Motor neuron (in vitro differentiated cells): ENCODE data around the gene CMIP. TPM values are rescaled to one million over a fixed set of nuclear protein-coding genes. Genes with fewer than 3 reads are reported as not detected.

Source experiments
- ATAC-seq, 8 experiments: fragments of 200-7000 bp; cut with Tn5 transposase; replicated peaks in 6 of 8; 2 replicates each; pipeline ENCODE4 v1.8.0; 2021; ENCODE audit warnings: mild to moderate bottlenecking in 8 of 8, moderate library complexity in 8 of 8
- H3K27ac ChIP-seq, 2 donors: fragments of 250-450 bp; sonication (Bioruptor Pico); 2 replicates each; pipeline ENCODE4 v1.9.0; 2021; ENCODE audit warnings: antibody characterized with exemption in 2 of 2, mild to moderate bottlenecking in 2 of 2, moderate library complexity in 1 of 2
- H3K4me1 ChIP-seq, 2 donors: fragments of 250-450 bp; sonication (Bioruptor Pico); replicated peaks in 1 of 2; 2 replicates each; pipeline ENCODE4 v1.6.1; 2021; ENCODE audit warnings: antibody characterized with exemption in 2 of 2, mild to moderate bottlenecking in 2 of 2, moderate library complexity in 1 of 2
- H3K4me3 ChIP-seq, 5 donors: fragments of 250-450 bp; sonication (Bioruptor Pico); 2 replicates each; pipeline ENCODE4 v1.9.0; 2021; ENCODE audit warnings: antibody characterized with exemption in 5 of 5, mild to moderate bottlenecking in 5 of 5, moderate library complexity in 4 of 5
- WGBS, 10 experiments: fragments of 450-650 bp; shearing (Covaris generic); methylation state at CpG; one replicate each; pipeline ENCODE4 v1.0.0; 2022; 5-methylcytosine and 5-hydroxymethylcytosine counted together
- in situ Hi-C, 9 experiments: fragments of 400-800 bp; cut with MboI; loops; one replicate each; pipeline ENCODE4 v1.15.0; 2021; ENCODE audit warnings: low sequenced_read_pairs in 9 of 9, low pct_unique_long_range_greater_than_20kb in 2 of 9; ENCODE audit not compliant: unreplicated experiment in 9 of 9
- total RNA-seq, 8 experiments: library from RNA; unstranded; fragments of 300-600 nt; gene quantifications; 2 replicates each; pipeline versions ENCODE4 v1.2.3 to v1.2.4, GENCODE V29; 2022

The CMIP gene
- total RNA-seq, 8 experiments from 2014 or later, result 4.6 to 35.3 (median 19.1) TPM

GRCh38 chr16:81499576-81500380, 55.2 kb downstream of the CMIP start:
- Histone ChIP-seq H3K27ac (no peak overlapping the region), H3K4me1 (peaks cover 17 to 21% of the 10 kb centered on the region in 2 donors)
- no peak for ATAC-seq

DNA sequence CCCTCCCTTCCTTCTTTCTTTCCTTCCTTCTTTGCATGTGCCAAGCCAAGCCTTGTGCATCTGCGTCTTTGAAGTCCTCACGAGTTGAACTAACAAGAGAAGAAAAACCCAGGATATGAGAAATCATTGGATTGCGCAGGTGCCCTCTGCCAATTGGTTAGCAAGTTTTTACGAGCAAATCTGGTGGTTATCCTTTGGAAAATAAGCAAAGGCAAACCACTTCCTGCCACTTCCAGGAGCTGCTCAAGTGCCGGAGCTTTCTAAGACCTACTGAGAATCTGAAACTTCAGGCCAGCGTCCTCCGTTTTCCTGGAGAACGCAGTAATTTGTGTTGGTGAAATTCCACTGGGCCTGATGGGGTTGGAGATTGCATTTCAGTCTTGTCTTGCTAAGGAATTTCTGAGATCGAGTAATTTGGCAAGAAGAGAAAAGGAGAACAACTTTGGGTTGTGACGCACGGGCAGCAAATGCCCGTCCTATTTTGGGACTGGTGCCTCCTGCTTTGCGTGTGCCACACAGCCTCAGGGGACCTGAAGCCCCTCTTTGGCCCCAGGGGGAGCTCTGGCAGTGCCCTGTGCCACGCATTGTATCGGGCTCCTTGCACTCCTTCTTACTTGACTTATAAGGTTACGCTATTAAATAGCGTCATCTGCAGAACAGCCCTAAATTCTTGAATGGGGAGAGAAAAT, 56.4 kb downstream of the CMIP start:
- WGBS, 10 experiments, result 80 to 100% (median 96%) methylated on average over 1 to 9 of the region's 17 CpGs; no CpG with 5 or more reads in 1 of the 10 experiments
- Histone ChIP-seq H3K27ac (no peak overlapping the region), H3K4me1 (peaks cover 21 to 25% of the 10 kb centered on the region in 2 donors), H3K4me3 (no peak overlapping the region)
- no peak for ATAC-seq
- in situ Hi-C loops, result no loop called here

More at GRCh38 chr16:81499576-81500380, 55.2 kb downstream of the CMIP start:
- WGBS, 10 experiments, result 73 to 100% (median 100%) methylated on average over 1 to 13 of the region's 20 CpGs; no CpG with 5 or more reads in 4 of the 10 experiments
- in situ Hi-C loops, result no loop called here
- no peak overlapping the region for H3K4me3 ChIP-seq

DNA sequence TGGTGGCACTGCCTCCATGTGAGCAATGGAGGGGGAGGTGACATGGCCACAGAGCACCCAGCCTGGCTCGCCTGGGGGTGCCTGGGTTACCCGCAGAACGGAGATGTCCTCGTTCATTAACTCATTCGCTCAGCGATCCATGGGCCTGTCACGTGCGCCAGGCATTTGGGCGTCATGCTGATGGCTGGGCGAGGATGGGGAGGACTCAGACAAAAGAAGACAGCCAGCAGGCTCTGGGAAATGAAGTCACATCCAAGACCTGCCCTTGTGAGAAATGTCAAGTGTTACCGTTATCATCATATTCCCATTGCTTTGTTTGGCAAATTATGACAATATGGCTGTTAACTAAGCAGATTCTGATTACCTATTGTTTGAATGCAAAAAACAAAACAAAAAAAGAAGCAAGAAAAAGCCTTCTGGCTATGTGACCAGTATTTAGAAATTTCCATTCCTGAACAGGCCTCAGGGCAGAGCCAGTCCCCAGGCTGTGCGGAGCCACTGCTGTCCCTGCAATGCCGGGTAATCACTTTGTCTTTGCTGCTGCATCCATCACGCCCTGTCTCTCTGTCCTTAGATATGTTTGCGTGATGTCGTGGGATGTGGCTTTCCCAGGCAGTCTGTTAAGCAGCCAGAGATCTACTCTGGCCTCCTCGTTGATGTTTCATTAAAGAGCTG, 57.9 kb downstream of the CMIP start:
- peak in 6 of 8 experiments; percentile 52 to 93 (median 92) for ATAC-seq
- no peak overlapping the region for H3K4me3 ChIP-seq
- H3K4me1 ChIP-seq, result peaks cover 21 to 26% of the 10 kb centered on the region in 2 donors
- H3K27ac ChIP-seq, result peak overlapping the region; percentile 18 to 57
- WGBS, 10 experiments, result 57 to 95% (median 69%) methylated on average over 1 to 13 of the region's 17 CpGs; no CpG with 5 or more reads in 1 of the 10 experiments
- in situ Hi-C loops, result no loop called here

- Histone ChIP-seq H3K27ac (no peak overlapping the region), H3K4me3 (no peak overlapping the region), H3K4me1 (peaks cover 35 to 43% of the 10 kb centered on the region in 2 donors)
- in situ Hi-C loops, result no loop called here
- peak; percentile 39 to 95 (median 76) for ATAC-seq
- 33 to 85% (median 64%) methylated on average over 1 to 11 of the region's 13 CpGs; no CpG with 5 or more reads in 2 of the 10 experiments for WGBS, 10 experiments
Measured at GRCh38 chr16:81505011-81505661, 60.5 kb downstream of the CMIP start.

GRCh38 chr16:81509404-81509803, 64.8 kb downstream of the CMIP start:
- WGBS, 10 experiments, result 94 to 100% (median 100%) methylated on average over 1 to 5 of the region's 6 CpGs; no CpG with 5 or more reads in 5 of the 10 experiments
- ATAC-seq, result no peak
- Histone ChIP-seq H3K4me1 (peaks cover 22 to 26% of the 10 kb centered on the region in 2 donors), H3K27ac (no peak overlapping the region), H3K4me3 (no peak overlapping the region)
- in situ Hi-C loops, result no loop called here

DNA sequence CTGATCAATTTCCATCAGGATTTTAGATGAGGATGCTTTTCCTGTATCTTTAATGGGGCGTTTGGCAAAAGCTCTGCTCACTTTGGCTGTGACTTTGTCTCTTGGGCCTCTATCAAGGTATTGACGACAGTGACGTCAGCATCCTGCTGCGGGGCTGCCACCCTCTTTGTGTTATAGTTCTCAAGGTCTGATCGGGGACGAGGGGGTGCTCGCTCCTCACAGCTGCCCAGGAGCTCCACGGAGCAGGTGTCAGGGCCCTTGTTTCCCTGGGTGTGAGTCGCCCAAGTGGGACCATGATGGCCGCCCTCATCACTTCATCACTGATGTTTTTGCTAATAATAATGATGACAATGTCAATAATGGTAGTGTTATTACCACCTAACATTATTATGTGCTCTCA, 65.4 kb downstream of the CMIP start:
- Histone ChIP-seq H3K4me3 (no peak overlapping the region), H3K27ac (no peak overlapping the region), H3K4me1 (peaks cover 17 to 22% of the 10 kb centered on the region in 2 donors)
- ATAC-seq, result no peak
- in situ Hi-C loops, result no loop called here
- 80 to 100% (median 89%) methylated on average over 2 to 9 of the region's 10 CpGs; no CpG with 5 or more reads in 4 of the 10 experiments for WGBS, 10 experiments

GRCh38 chr16:81511371-81511770, 66.8 kb downstream of the CMIP start:
- in situ Hi-C loops, result no loop called here
- peak in 3 of 8 experiments; percentile 85 to 94 (median 91) for ATAC-seq
- H3K27ac ChIP-seq, result no peak overlapping the region

DNA sequence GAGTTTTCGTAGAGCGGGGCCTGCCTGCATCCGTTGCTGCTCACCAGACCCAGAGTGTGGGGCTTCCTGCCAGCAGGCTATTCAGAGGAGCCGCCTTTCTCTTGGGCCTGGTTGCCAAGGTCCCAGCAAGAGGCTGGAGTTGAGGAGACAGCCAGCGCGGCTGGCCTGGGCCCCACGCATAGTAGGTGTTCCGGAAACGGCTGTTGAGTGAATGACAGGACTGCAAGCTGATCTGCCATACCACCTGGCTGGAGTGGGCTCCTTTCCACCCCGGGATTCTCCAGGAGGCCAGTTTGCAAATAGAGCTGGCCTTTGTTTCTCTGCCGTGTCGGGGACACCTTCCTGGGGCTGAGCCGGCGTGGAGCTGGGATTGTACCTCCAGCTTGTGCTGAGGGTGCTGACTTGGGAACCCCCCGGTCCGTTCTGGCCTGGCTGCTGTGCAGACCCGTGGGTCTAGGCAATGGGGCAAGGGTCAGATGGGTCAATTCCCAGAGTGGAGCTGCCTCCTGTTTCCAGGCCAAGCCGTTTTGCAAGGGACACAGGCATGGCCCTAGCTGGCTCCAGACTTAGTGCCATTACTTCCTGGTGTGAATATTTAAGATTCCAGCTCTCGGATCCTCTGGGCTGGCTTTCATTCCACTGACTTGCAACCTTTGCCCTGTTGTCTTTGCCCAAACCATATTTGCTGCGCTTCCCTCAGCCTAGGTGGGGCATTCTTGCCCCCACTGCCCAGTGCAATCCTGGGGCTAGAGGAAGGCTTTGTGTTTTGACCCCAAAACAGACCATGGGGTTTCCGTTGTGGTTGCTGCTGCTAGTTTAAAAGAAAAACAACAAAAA, 68.8 kb downstream of the CMIP start:
- H3K4me1 ChIP-seq, result peaks cover 22 to 24% of the 10 kb centered on the region in 2 donors
- ATAC-seq, result peak in 2 of 8 experiments; percentile 11 to 16
- H3K27ac ChIP-seq, result no peak overlapping the region
- in situ Hi-C loops, result no loop called here
- WGBS, 10 experiments, result 30 to 93% (median 75%) methylated on average over 1 to 16 of the region's 21 CpGs; no CpG with 5 or more reads in 1 of the 10 experiments
- no peak overlapping the region for H3K4me3 ChIP-seq

More at GRCh38 chr16:81511371-81511770, 66.8 kb downstream of the CMIP start:
- Histone ChIP-seq H3K4me1 (peaks cover 25 to 34% of the 10 kb centered on the region in 2 donors), H3K4me3 (no peak overlapping the region)
- WGBS, 10 experiments, result 8 to 100% (median 97%) methylated on average over 2 to 5 of the region's 5 CpGs; no CpG with 5 or more reads in 1 of the 10 experiments

- in situ Hi-C loops, result no loop called here
- WGBS, 10 experiments, result 40 to 100% (median 81%) methylated on average over 2 to 5 of the region's 7 CpGs; no CpG with 5 or more reads in 3 of the 10 experiments
- ATAC-seq, result peak in 2 of 8 experiments; percentile 38 to 43
- H3K27ac ChIP-seq, result no peak overlapping the region
- no peak overlapping the region for H3K4me3 ChIP-seq
- H3K4me1 ChIP-seq, result peaks cover 17 to 18% of the 10 kb centered on the region in 2 donors
Measured at GRCh38 chr16:81514041-81514559, 69.5 kb downstream of the CMIP start.

GRCh38 chr16:81514568-81515258, 70.1 kb downstream of the CMIP start:
- 87 to 100% (median 100%) methylated on average over 1 to 8 of the region's 15 CpGs; no CpG with 5 or more reads in 3 of the 10 experiments for WGBS, 10 experiments

GRCh38 chr16:81515281-81515680, 70.7 kb downstream of the CMIP start:
- Histone ChIP-seq H3K27ac (peak overlapping the region; percentile 73 to 92), H3K4me1 (peaks cover 11 to 18% of the 10 kb centered on the region in 2 donors), H3K4me3 (no peak overlapping the region)
- in situ Hi-C loops, result no loop called here
- ATAC-seq, result peak in 5 of 8 experiments; percentile 77 to 96 (median 88)
- WGBS, 10 experiments, result 47 to 100% (median 80%) methylated on average over 1 to 6 of the region's 11 CpGs; no CpG with 5 or more reads in 4 of the 10 experiments

More at GRCh38 chr16:81514568-81515258, 70.1 kb downstream of the CMIP start:
- H3K4me1 ChIP-seq, result peaks cover 15 to 16% of the 10 kb centered on the region in 2 donors
- in situ Hi-C loops, result no loop called here
- ATAC-seq, result no peak
- no peak overlapping the region for H3K4me3 ChIP-seq
- H3K27ac ChIP-seq, result peak overlapping the region; percentile 73 to 92
